ENCODE data around the gene ACACA.

The ACACA gene

DNA sequence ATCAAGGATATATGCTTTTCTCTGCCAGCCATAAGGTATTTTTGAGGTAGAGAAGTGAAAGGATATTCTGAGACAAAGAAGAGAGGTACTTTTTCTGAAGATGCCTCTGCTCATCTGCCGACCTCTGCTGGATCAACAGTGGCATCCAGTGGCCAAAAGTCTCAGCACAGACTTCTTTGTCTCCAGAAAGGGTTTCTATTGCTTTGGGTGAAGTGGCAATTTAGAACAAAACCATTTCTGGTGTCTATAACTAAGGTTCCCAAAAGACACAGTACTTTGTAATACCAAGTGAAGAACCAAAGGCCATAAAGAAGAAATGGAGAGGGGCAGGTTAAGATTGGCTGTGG lies 186.1 kb downstream of the ACACA start:
- DNase-seq: no peak

DNA sequence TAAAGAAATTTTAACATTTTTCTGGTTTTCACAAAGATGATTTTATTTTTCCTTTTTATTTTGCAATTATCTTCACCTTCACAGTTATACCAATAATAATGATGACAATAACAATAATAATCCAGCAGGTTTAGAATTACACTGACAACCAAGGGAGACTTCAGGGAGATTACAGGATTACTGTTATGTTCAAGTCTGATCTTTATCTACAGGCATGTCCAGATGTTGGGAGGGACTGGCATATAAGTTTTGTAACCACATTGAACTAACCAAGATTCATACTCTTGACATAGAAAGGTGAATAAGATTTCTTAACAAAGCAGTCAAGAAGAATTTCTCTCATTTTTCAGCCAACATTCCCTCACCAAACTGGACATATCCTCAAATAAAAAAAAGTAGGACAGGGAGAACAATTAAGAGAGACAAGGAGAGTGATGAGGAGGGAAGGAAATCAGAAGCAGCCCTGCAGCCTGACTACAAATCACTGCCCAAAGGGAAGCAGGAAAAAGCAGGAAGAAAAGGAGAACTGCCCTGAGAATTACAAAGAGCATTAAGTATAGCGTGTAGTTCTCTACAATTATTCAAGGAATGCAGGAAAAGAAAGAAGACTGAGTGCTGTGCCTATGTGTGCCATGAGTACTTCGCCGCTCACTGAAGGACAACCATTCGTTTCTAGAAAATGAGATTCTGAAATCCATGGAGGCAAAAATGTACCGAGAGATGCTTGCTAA lies 186.6 kb downstream of the ACACA start:
- DNase-seq: no peak

DNA sequence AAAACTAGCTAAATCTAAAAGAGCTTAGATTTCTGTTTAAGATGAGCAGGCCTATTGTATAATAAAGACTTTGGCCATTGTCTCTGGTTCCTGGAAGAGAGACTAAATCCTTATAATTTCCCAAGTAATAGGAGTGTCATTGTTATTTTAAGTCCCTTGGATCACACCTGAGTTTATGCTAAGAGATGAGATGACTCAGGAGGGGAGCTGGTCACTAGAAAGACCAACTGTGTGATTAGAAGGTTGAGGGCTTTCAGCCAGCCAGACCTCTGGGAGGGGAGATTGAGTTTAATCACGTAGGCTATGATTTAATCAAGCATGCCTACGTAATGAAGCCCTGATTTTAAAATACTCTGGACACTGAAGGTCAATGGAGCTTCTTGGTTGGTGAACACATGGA lies 187.8 kb downstream of the ACACA start:
- DNase-seq: no peak

DNA sequence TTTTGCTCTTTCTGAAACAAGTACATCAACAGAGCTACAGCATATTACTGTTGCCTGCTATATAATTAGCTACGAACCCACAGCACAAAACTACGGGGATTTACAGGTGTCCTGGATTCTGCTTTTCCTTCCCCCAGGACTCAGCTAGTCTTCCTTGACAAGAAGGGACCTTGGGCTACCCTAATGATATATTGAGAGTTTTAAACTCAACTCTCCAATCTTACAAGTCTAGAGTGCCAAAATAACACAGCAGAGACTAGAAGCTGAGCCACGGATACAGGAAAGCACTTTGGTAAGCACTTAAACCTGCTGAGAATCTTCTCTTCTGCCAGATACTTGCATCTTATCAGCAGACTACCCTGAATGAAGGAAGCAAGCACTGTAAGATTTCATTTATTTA lies 192.2 kb downstream of the ACACA start:
- DNase-seq: no peak

DNA sequence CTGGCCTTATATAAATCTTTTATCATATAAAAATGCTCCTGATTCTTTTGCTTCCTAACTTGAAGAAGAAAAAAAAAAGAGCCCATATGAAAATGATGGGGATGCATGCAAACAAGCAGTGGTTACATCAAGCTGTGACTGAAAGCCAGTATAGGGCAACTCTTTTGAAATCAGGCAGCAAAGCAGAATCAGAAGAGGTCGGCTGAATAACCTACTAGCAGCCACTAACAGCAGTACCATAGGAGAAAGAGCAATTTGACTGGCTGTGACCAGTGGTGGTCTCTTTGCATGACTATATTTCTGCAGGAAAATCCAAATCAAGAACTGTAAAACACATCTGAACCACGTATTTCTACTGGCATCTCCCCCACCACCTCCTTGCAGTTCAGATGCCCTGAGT lies 192.7 kb downstream of the ACACA start:
- no peak for DNase-seq

DNA sequence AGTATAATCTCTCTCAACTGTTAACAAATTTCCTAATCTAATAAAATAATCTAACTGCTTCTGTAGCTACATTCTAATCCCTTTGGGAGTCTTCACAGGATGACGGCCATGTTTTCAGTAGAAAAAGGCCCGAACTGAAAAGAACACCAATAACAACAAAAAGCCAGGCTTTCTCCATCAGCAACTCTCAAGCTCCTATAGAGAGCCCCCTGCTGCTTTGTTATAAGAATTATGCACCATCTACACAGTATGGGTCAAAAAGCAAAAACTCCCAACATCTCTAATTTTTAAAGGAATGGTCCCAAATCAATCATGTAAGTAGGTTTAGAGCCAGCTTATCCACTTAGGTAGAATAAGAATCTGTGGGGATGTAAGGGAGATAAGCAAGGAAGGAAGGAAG lies 194.5 kb downstream of the ACACA start:
- no peak for DNase-seq

DNA sequence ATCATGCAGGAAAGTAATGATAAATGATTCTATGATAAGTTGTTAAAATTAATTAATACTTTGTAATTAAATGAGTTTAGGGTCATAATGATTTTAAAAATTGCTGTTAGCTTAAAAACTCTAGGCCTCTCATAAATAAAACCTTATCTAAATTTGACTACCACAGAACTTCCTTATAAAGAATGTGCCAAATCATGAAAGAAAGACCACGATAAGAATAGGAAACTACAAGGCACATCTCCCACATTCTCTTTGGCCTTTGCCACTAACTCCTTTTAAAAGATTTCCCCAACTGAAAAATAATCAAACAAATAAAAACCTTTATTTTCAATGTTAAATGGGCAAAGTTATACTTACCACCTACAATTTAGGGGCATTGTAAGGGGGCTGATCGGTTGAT lies 195.5 kb downstream of the ACACA start:
- no peak for DNase-seq

DNA sequence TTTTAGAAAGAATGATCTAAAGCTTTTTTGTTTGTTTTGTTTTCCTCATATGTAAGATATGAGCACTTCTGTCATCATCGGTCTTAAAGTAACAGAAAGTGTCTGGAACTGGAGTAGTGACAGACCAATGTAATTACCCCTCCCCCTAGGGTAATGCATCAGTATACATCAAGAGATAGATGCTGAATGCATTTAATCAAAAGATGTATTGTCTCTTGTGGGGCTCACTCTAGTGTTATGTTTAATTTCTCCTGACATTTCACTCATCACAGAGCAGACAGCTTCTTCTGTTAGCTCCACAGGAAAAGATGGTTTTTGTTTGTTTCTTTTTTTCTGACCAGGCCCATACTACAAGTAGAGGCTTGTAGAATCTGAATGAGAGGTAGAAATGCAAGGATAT lies 199.5 kb downstream of the ACACA start:
- DNase-seq: no peak

DNA sequence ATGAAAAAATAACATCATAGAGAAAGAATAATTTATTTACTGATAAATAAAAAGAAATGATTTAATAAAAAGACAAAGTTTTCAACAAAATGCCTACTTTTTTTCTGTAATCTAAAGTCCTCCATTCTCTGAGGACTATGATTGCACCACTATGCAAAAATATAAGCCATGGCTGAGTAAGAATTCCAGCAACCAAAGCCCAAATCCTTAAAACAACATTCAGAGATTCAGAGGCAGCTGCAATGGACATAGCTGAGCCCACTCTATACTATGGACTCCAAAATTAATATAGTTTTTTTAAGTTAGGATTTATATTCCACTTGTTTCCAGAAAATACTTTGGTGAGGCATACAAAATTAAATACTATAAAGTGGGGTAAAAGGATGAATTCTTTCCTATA lies 200.3 kb downstream of the ACACA start:
- no peak for DNase-seq

DNA sequence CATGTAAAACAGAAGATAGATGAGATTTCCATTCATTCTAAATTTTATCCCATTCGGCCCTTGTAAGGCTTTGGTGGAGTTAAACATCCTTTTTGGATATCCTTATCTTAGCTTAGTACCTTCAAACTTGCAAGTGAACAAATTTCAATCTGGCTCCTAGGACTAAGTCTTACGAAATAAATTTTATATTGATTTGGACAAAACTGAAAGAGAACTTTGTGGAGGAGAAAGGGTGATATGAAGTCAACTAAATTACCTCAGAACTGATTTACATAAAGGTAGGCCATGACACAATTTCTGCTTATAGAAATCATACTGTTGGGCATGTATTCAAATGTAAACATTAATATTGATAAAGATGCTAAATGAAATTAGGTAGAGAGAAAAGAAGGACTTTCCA lies 206.1 kb downstream of the ACACA start:
- DNase-seq: no peak

DNA sequence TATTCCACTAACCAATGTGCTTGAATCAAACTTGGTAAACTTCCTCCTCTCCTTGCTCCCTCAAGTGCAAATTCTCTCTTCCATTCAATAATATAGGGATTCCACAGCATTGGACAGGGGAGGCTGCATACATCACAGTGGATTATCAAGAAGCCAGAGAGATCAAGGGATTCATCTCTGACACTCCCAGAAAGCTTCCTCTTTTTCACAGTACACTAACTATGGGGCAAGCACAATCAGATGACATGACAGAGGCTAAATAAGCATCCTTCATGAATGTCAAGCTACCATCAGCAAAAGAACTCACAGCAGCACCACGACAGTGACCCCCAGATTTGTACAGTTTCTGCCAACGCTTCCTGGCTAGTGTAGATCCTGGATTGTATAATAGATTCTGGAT lies 209.3 kb downstream of the ACACA start:
- DNase-seq: no peak

DNA sequence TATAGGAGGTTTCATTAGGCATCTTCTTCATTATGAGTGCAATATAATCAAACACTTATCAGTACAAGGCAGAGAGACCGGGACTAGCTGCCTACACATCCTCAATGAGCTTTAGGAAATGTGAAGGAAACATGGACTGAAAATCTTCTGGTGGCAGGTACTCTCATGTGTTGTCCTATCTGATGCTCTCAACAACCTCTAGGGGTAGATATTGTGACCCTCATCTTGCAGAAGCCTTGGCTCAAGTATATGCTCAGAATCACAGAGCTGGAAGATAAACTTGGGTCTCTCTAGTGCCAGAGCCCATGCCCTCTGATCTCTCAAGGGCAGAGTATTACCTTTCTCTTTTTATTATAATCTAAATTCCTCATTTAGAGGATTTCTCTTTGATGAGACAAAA lies 212.4 kb downstream of the ACACA start:
- DNase-seq: no peak

DNA sequence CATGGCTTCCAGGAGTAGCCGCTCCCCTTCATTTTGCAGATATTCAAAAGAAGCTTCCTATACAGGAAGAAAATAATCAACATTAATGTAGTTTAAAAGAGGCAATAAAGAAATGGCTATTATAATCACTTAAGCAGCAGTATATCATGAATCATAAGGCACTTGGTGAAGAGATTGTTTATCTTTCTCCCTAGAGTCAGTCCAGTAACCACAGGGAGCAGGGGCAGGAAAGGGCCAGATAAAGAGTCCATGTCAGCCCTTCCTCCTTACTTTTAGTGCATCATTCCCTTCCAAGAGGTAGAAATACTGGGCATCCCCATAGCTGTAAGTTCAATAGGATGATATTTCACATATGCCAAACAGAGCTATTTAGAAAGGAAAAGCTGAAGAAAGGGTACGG lies 215.4 kb downstream of the ACACA start:
- no peak for DNase-seq

DNA sequence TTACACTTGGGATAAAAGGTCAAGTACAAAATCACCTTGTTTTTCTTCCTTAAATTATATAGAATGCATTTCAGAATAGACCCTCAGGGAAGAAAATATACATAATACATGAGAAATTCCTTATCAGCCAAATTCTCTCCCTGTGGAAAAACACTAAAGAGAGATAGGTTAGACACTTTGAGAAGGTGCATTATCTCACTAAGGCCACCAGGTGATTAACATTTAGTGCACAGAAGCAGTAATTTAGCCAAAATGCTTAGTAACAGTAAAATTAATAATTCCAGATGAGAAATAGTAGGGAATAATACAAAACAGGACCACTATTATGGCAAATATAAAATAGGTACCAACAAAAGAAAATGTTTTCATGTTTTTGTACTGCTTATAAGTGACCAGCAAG lies 216.1 kb downstream of the ACACA start:
- DNase-seq: no peak

DNA sequence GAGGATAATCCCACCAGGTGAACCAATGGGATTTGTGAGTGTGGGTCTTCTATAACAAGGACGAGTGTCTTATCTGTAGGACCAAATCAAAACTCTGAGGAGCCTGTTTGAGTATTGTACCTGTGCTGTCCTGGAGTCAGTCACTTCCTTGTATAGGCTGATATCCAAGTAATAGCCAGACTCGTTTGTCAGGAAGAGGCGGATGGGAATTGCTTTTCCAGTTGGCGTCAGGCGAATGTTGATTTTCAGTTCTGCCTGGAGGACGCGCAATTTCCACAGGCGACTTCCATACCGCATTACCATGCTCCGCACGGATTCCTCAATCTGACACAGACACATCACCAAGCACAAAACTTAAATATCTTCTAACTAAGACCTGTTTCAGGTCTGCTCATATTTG lies 218.5 kb downstream of the ACACA start:
- no peak for DNase-seq

DNA sequence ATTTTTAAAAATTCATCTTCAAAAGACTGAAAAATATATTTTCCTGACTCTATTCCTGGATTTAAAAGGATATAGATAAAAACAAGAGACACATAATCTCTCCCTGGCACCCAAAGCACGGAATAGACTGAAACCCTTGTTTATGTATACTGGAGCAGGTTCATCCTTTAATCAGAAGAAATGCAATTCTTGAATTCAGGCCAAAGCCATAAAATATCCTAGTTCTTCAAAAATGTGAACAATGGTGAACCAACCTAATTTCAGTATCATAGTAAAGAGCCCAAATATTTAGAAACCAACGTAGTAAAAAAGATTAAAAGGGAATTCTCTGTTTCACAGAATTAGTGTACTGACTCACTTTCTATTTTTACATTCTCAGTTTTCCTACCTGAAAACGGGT lies 219.4 kb downstream of the ACACA start:
- no peak for DNase-seq

DNA sequence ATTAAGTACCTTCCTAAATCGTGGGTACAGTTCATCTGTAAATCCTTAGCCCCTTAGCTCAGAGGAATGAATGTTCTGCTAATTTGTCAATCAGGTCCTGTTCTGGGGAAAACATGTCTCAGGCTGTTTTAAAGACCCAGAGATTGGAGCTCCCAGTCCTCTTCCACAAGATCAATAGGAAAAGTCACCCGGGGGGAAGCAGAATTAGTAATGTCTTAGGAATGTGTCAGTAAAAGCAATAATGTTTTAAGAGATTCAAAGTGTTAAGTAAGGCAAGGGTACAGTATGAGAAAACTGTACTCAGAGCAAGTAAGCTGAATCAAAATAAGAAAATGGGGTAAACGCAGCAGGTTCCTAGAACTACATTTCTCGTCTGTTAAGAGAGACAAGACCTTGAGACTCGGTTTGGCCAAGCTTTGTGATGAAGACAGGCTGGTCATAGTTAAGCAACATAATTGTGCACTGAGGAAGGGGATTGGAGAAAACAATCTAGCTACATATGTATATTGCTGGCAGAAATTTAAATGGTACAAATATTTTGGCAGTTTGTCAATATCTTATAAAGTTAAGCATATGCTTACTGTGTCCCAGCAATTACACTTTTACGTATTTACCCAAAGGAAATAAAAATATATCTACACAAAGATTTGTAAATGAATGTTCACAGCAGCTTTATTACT lies 223.7 kb downstream of the ACACA start:
- no peak for DNase-seq

DNA sequence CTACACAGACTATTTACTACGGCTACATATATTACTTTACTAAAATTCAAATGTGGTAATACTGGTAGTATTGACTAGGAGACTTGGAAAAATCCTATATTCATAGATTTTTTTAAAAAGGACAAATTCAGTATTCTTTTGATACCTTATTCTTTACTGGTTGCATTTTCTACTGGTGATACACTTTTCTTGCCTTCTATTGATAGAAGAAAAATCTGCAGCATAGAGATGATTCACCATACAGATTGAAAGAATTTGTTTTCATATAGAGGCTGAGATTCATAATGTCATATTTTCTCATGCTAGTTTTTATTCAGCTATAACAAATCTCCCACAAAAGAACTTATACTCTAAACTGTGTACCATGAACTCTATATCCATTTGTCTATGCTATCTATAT lies 226.3 kb downstream of the ACACA start:
- DNase-seq: no peak

DNA sequence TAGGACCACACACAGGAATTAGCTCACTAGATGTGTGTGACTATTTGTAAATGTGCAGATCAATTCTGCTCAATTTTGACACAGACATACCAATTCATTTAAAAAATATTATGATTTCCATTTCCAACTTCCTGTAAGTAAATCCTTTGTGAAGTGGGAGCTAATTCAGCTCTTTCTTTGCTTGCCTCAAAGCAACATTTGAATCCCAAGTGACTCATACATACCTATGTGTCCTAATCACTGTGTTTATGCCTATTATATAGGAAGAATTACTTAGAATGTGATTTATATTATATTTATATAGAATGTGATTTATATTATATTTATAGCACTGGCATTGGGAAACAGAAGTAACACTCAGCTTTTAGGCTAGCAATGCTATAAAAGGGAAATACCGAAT lies 226.7 kb downstream of the ACACA start:
- DNase-seq: no peak

DNA sequence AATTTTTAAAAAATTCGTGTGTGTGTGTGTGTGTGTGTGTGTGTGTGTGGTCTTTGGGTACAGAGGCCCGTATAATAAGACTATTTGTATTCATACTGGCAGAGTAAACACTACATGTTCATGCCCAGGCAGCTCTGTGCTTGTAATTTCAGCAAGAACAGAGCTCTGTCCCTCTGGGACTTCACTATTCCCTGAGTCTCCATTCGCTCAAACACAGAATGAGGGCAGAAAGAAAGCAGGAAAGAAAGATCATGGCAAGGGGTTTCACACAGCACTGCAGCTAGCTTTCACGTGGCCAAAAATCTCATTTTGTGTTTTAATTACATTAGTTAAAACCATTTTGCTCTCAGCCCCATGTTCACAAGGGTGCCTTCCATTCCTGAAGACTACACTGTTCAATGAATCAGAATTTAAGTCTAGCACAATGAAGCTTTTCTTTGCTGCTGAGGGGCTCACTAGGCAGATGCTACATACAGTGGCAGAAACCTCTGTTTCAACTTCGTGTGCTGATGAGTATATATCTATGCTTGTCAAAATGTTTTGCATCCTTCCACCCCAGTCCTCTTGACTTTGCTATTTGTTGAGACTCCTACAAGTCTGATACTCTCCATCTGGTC lies 229.3 kb downstream of the ACACA start:
- peak; percentile 35 for DNase-seq

DNA sequence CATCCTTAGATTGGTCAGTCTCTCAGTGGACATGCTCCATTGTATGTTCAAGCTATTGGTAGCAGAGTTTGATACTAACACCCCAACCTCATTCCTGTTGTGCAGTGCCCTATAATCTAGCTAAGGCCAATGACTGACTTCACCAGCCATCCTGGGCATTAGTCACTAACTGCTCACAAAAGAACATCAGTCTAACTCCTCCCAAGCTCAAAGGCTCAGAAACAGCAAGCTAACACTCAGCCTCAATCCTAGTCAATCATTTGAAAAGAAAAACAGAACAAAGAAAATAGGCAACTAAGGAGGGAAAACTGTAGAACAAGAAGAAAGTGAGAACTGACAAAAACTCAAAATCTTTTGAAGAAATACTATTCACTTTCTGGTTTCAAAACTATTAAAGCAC lies 229.9 kb downstream of the ACACA start:
- no peak for DNase-seq

DNA sequence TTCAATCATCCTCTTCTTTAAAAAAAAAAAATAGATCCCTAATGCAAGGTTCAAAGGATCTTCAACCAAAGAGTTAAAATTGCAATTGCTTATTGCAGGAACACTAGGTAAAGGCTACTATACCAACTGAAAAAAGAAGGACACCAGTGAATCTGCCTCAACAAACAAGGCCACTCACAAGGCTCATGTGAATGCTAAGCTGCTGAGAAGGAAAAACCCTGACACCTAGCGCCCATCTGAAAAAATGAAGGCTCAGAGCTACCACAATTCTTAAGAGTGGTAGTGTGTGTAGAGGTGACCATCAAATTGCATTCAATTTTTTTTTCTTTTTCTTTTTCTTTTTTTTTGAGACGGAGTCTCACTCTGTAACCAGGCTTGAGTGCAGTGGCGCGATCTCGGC lies 232.4 kb downstream of the ACACA start:
- no peak for DNase-seq

DNA sequence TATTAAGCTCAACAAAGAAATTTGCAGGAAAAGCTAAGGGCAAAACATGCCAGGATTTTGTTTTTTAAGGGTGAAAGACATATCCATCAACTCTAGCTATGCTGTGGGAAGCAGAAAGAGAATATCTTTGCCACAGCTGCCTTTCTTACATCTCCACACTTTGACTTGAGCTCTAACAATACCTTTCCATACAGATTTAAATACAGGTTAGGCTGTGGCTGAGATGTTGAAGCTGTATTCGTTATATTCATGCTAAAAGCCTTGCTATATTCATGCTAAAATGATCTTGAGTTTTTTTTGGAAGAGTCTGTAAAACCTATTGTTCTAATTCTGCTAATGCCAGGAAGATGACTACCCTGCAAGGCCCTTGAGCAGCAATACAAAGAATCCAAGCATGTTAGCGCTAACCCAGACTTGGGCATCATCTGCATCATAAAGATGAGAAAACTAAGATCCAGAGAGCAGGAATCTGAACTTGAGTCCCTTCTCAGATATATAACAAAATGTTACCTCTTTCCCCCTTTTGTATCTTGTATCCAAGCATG lies 235.7 kb downstream of the ACACA start:
- DNase-seq: no peak

DNA sequence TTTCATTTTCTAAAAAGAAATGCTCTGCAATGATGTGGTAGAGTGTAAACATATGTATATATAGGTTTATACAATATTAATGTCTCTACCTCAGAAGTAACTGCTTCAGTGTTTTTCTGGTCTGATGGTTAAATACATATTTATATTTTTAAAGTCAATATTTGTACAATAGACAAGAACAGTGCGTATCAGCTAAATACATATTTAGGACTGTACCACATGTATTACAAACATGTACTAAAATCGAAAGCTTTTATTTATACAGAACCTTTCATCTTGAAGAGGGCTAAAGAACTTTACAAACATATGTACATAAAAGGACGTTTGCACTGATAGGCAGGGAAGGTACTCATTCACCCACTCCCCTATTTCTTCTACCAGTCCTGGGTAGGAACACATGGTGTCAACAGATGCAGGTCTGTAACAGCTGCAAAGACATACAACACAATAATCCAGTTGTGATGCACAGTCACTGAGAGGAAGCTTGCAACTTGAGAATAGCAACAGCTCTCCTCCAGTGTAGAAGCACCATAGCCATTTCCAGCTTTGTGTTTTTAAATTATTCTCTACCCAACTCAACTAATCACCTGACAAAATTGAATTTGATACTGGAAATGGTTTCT lies 237.8 kb downstream of the ACACA start:
- no peak for DNase-seq
